GM12891 (cell line): ENCODE results near the gene FGF19.

Source experiments
- DNase-seq: peaks from one replicate; pipeline ENCODE4 v3.0.0; 2011; ENCODE audit warnings: low spot score; ENCODE audit not compliant: insufficient read length
- FAIRE-seq: peaks from 2 replicates; lab custom pipeline; 2011; peaks lifted over from hg19 to GRCh38; lab: Jason Lieb, UNC
- PAX5 ChIP-seq: IDR thresholded peaks from 2 replicates; pipeline ENCODE4 v1.6.1; 2011; ENCODE audit warnings: low read length, moderate library complexity, mild to moderate bottlenecking; ENCODE audit not compliant: insufficient read depth, severe bottlenecking
- POLR2A ChIP-seq: IDR thresholded peaks from 2 replicates; pipeline ENCODE4 v1.6.1; 2011; ENCODE audit warnings: low read depth, low read length, control low read depth
- POLR2AphosphoS5 ChIP-seq: IDR thresholded peaks from 2 replicates; pipeline ENCODE4 v1.6.1; 2011; ENCODE audit warnings: low read depth, low read length, control low read depth
- POU2F2 ChIP-seq: IDR thresholded peaks from 2 replicates; pipeline ENCODE4 v1.6.1; 2011; ENCODE audit warnings: low read depth, mild to moderate bottlenecking, control low read depth, low read length, moderate library complexity
- SPI1 ChIP-seq: IDR thresholded peaks from 2 replicates; pipeline ENCODE4 v1.6.1; 2011; ENCODE audit warnings: low read depth, low read length, control low read depth
- TAF1 ChIP-seq: IDR thresholded peaks from 2 replicates; pipeline ENCODE4 v1.6.1; 2011; ENCODE audit warnings: low read depth, low read length, control low read depth

FGF19 gene

GRCh38 chr11:69734841-69735240 is 31.0 kb upstream of the FGF19 start:
- FAIRE-seq (no peak), DNase-seq (no peak)
- no peak for TF ChIP-seq POLR2A
- TF ChIP-seq POU2F2: no peak
- TF ChIP-seq PAX5: no peak

GRCh38 chr11:69734367-69734766 is 30.5 kb upstream of the FGF19 start:
- FAIRE-seq (no peak), DNase-seq (no peak)

GRCh38 chr11:69732910-69733309 is 29.1 kb upstream of the FGF19 start:
- no peak for FAIRE-seq
- no peak for DNase-seq
- TF ChIP-seq POLR2A: no peak
- TF ChIP-seq TAF1: no peak
- no peak for TF ChIP-seq POLR2AphosphoS5
- no peak for TF ChIP-seq POU2F2
- TF ChIP-seq PAX5: no peak
- no peak for TF ChIP-seq SPI1

More at GRCh38 chr11:69734367-69734766, 30.5 kb upstream of the FGF19 start:
- no peak for TF ChIP-seq POLR2A
- TF ChIP-seq POLR2AphosphoS5: no peak
- TF ChIP-seq SPI1: no peak
- TF ChIP-seq TAF1: no peak
- no peak for TF ChIP-seq POU2F2
- TF ChIP-seq PAX5: no peak

- TF ChIP-seq PAX5 (no peak), TAF1 (no peak), SPI1 (no peak), POLR2AphosphoS5 (no peak), POLR2A (no peak), POU2F2 (no peak)
- FAIRE-seq (no peak), DNase-seq (no peak)
Measured at GRCh38 chr11:69731110-69731509, 27.3 kb upstream of the FGF19 start.

- no peak for FAIRE-seq
- TF ChIP-seq SPI1: no peak
- DNase-seq: no peak
Measured at GRCh38 chr11:69730500-69730899, 26.7 kb upstream of the FGF19 start.

- TF ChIP-seq SPI1 (no peak), PAX5 (no peak), POLR2A (no peak), POU2F2 (no peak), POLR2AphosphoS5 (no peak), TAF1 (no peak)
- no peak for FAIRE-seq
- no peak for DNase-seq
Measured at GRCh38 chr11:69729252-69729651, 25.4 kb upstream of the FGF19 start.

GRCh38 chr11:69727266-69727665 is 23.4 kb upstream of the FGF19 start:
- TF ChIP-seq PAX5: no peak
- TF ChIP-seq POLR2A: no peak
- TF ChIP-seq POLR2AphosphoS5: no peak
- no peak for TF ChIP-seq TAF1
- no peak for TF ChIP-seq SPI1
- no peak for TF ChIP-seq POU2F2
- no peak for DNase-seq
- no peak for FAIRE-seq

GRCh38 chr11:69726481-69726880 is 22.7 kb upstream of the FGF19 start:
- FAIRE-seq (no peak), DNase-seq (no peak)
- TF ChIP-seq PAX5: no peak
- TF ChIP-seq POLR2A: no peak
- no peak for TF ChIP-seq TAF1
- TF ChIP-seq POLR2AphosphoS5: no peak
- no peak for TF ChIP-seq SPI1
- TF ChIP-seq POU2F2: no peak

GRCh38 chr11:69726019-69726418 is 22.2 kb upstream of the FGF19 start:
- TF ChIP-seq POLR2AphosphoS5: no peak
- TF ChIP-seq PAX5: no peak
- TF ChIP-seq TAF1: no peak
- no peak for TF ChIP-seq POLR2A
- TF ChIP-seq POU2F2: no peak
- no peak for TF ChIP-seq SPI1
- no peak for FAIRE-seq
- no peak for DNase-seq

- DNase-seq (no peak), FAIRE-seq (no peak)
- TF ChIP-seq TAF1 (no peak), POU2F2 (no peak), PAX5 (no peak), POLR2AphosphoS5 (no peak), SPI1 (no peak), POLR2A (no peak)
Measured at GRCh38 chr11:69721745-69722144, 17.9 kb upstream of the FGF19 start.

- FAIRE-seq (no peak), DNase-seq (no peak)
- TF ChIP-seq TAF1 (no peak), POU2F2 (no peak), POLR2A (no peak), PAX5 (no peak), SPI1 (no peak), POLR2AphosphoS5 (no peak)
Measured at GRCh38 chr11:69721106-69721505, 17.3 kb upstream of the FGF19 start.

- DNase-seq (no peak), FAIRE-seq (no peak)
- TF ChIP-seq TAF1: no peak
- no peak for TF ChIP-seq PAX5
- TF ChIP-seq POLR2A: no peak
- no peak for TF ChIP-seq POU2F2
- TF ChIP-seq SPI1: no peak
- TF ChIP-seq POLR2AphosphoS5: no peak
Measured at GRCh38 chr11:69718912-69719311, 15.1 kb upstream of the FGF19 start.
